Ishikawa (cell line): Measurements from ENCODE around the gene SELENOS.

Experiments used
- CEBPB ChIP-seq: IDR thresholded peaks from 2 replicates; pipeline ENCODE4 v1.6.1; 2012
- CREB1 ChIP-seq: IDR thresholded peaks from 2 replicates; pipeline ENCODE4 v1.6.1; 2012; ENCODE audit warnings: low read depth
- EGR1 ChIP-seq: IDR thresholded peaks from 2 replicates; pipeline ENCODE4 v1.6.1; 2012
- EP300 ChIP-seq: IDR thresholded peaks from 2 replicates; pipeline ENCODE4 v1.6.1; 2012; ENCODE audit warnings: borderline replicate concordance
- MAX ChIP-seq: IDR thresholded peaks from 2 replicates; pipeline ENCODE4 v1.6.1; 2012
- NFIC ChIP-seq: IDR thresholded peaks from 2 replicates; pipeline ENCODE4 v1.6.1; 2012
- RAD21 ChIP-seq: IDR thresholded peaks from 2 replicates; pipeline ENCODE4 v1.6.1; 2012; ENCODE audit warnings: low read depth
- REST ChIP-seq: IDR thresholded peaks from 2 replicates; pipeline ENCODE4 v1.6.1; 2012; ENCODE audit warnings: low read depth, mild to moderate bottlenecking
- TAF1 ChIP-seq: IDR thresholded peaks from 2 replicates; pipeline ENCODE4 v1.6.1; 2012; ENCODE audit warnings: low read depth, mild to moderate bottlenecking
- TCF12 ChIP-seq: IDR thresholded peaks from 2 replicates; pipeline ENCODE4 v1.6.1; 2012; ENCODE audit warnings: low read depth
- USF1 ChIP-seq: IDR thresholded peaks from 2 replicates; pipeline ENCODE4 v1.6.1; 2012
- YY1 ChIP-seq: IDR thresholded peaks from 2 replicates; pipeline ENCODE4 v1.6.1; 2012; ENCODE audit warnings: low read depth

GRCh38 chr15:101240358-101240757 is 36.9 kb downstream of the SELENOS start:
- no peak for TF ChIP-seq EP300
- TF ChIP-seq RAD21: no peak
- no peak for TF ChIP-seq MAX
- TF ChIP-seq YY1: no peak
- no peak for TF ChIP-seq REST
- TF ChIP-seq EGR1: no peak
- no peak for TF ChIP-seq CEBPB
- TF ChIP-seq USF1: no peak
- no peak for TF ChIP-seq NFIC
- no peak for TF ChIP-seq TAF1
- TF ChIP-seq TCF12: no peak
- TF ChIP-seq CREB1: no peak
